Dermis blood vessel endothelial cell (primary cell): Measurements from ENCODE around the gene DHRS7B. TPM values are rescaled to one million over a fixed set of nuclear protein-coding genes. Genes with fewer than 3 reads are reported as not detected.
"Not testable (repeated sequence)": the region's sequence is repeated elsewhere in the genome, so short reads cannot be mapped to it uniquely, and the experiment has no call there.

Experiments used
- DNase-seq: peaks from one replicate; pipeline ENCODE4 v3.0.0; 2010
- total RNA-seq: library from RNA; depleted of rRNA; stranded (reverse); fragments of >200 nt; gene quantifications from 2 replicates; pipeline ENCODE4 v1.2.3, GENCODE V29; 2014

Gene DHRS7B
- total RNA-seq, 1 donor from 2014 or later, result 22.0 TPM

- no peak for DNase-seq
Measured at GRCh38 chr17:21108651-21109050, 18.1 kb upstream of the DHRS7B start.

- no peak for DNase-seq
Measured at GRCh38 chr17:21113049-21113690, 13.6 kb upstream of the DHRS7B start.

GRCh38 chr17:21113716-21114115, 13.0 kb upstream of the DHRS7B start:
- no peak for DNase-seq

- DNase-seq, result not testable (repeated sequence)
Measured at GRCh38 chr17:21114791-21115190, 12.0 kb upstream of the DHRS7B start.

- peak; percentile 79 for DNase-seq
Measured at GRCh38 chr17:21119247-21119918, 7.4 kb upstream of the DHRS7B start.

GRCh38 chr17:21119919-21120249, 6.9 kb upstream of the DHRS7B start:
- DNase-seq, result no peak

- DNase-seq, result peak; percentile 30
Measured at GRCh38 chr17:21124086-21124485, 2.7 kb upstream of the DHRS7B start.

GRCh38 chr17:21124517-21124916, 2.2 kb upstream of the DHRS7B start:
- DNase-seq, result not testable (repeated sequence)

GRCh38 chr17:21125862-21126261, 902 bp upstream of the DHRS7B start:
- peak; percentile 33 for DNase-seq

GRCh38 chr17:21127509-21128077, 829 bp downstream of the DHRS7B start:
- peak; percentile 7 for DNase-seq

- peak; percentile 84 for DNase-seq
Measured at GRCh38 chr17:21129023-21129681, 2.4 kb downstream of the DHRS7B start.

GRCh38 chr17:21131137-21131536, 4.4 kb downstream of the DHRS7B start:
- DNase-seq, result peak; percentile 4

- no peak for DNase-seq
Measured at GRCh38 chr17:21132428-21132827, 5.7 kb downstream of the DHRS7B start.

- DNase-seq, result no peak
Measured at GRCh38 chr17:21134559-21134958, 7.8 kb downstream of the DHRS7B start.

GRCh38 chr17:21140911-21141310, 14.1 kb downstream of the DHRS7B start:
- no peak for DNase-seq

- DNase-seq, result no peak
Measured at GRCh38 chr17:21141331-21141730, 14.6 kb downstream of the DHRS7B start.

- not testable (repeated sequence) for DNase-seq
Measured at GRCh38 chr17:21142065-21142464, 15.3 kb downstream of the DHRS7B start.

- no peak for DNase-seq
Measured at GRCh38 chr17:21143695-21144094, 16.9 kb downstream of the DHRS7B start.

- not testable (repeated sequence) for DNase-seq
Measured at GRCh38 chr17:21144299-21144698, 17.5 kb downstream of the DHRS7B start.

- no peak for DNase-seq
Measured at GRCh38 chr17:21146362-21147015, 19.7 kb downstream of the DHRS7B start.

- DNase-seq, result no peak
Measured at GRCh38 chr17:21149621-21150020, 22.9 kb downstream of the DHRS7B start.

GRCh38 chr17:21152731-21153130, 26.0 kb downstream of the DHRS7B start:
- DNase-seq, result no peak
